GM15510 (cell line): Measurements from ENCODE around the gene RBM39.

Source experiments
- POLR2A ChIP-seq: IDR thresholded peaks from 3 replicates; pipeline ENCODE4 v1.6.1; 2011; ENCODE audit warnings: borderline replicate concordance; ENCODE audit not compliant: insufficient read length; ENCODE audit errors: extremely low read depth

Gene RBM39

DNA sequence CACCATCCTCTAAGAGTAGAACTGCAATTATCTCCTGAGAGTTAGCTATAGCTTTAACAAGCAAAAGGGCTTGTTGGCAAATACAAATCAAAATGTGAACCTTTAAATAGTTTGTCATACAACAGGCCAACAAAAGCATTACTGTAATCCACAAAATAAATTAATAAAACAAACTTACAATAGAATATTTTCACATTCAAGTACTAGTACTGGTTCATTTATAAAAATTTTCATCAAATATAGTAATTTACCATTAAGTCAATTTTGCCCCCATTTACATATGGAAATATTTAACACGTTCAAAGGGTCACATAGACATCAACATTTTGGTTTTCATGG is 9.4 kb downstream of the RBM39 start:
- no peak for TF ChIP-seq POLR2A

GRCh38 chr20:35731862-35732643 is 10.0 kb downstream of the RBM39 start:
- no peak for TF ChIP-seq POLR2A

GRCh38 chr20:35731469-35731788 is 10.6 kb downstream of the RBM39 start:
- TF ChIP-seq POLR2A, result no peak

- no peak for TF ChIP-seq POLR2A
These were observed 11.2 kb downstream of the RBM39 start for GRCh38 chr20:35730583-35731468.

GRCh38 chr20:35729836-35730582 is 12.1 kb downstream of the RBM39 start:
- no peak for TF ChIP-seq POLR2A

GRCh38 chr20:35729283-35729807 is 12.7 kb downstream of the RBM39 start:
- TF ChIP-seq POLR2A, result no peak

DNA sequence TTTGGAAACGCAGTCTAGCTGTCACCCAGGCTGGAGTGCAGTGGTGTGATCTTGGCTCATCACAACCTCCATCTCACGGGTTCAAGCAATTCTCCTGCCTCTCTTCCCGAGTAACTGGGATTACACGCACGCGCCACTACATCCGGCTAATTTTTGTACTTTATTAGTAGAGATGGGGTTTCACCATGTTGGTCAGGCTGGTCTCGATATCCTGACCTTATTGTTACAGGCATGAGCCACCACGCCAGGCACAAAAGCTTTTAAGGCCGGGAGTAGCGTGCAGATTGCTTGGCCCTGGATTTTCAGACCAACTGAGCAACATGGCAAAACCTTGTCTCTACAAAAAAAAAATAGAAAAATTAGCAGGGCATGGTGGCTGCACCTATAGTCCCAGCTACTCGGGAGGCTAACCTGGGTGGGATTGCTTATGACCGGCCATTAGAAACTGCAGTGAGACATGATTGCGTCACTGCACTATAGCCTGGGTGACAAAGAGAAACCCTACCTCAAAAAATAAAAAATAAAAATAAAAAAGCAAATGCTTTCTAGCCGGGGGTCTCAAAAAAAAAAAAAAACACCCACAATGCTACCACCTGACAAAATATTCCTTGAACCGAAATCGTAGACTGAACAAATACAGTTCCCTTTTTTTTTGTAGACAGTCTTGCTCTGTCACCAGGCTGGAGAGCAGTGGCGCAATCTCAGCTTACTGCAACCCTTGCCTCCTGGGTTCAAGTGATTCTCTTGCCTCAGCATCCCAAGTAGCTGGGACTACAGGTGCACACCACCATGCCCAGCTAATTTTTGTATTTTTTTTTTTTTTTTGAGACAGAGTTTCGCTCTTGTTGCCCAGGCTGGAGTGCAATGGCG is 15.0 kb downstream of the RBM39 start:
- no peak for TF ChIP-seq POLR2A

DNA sequence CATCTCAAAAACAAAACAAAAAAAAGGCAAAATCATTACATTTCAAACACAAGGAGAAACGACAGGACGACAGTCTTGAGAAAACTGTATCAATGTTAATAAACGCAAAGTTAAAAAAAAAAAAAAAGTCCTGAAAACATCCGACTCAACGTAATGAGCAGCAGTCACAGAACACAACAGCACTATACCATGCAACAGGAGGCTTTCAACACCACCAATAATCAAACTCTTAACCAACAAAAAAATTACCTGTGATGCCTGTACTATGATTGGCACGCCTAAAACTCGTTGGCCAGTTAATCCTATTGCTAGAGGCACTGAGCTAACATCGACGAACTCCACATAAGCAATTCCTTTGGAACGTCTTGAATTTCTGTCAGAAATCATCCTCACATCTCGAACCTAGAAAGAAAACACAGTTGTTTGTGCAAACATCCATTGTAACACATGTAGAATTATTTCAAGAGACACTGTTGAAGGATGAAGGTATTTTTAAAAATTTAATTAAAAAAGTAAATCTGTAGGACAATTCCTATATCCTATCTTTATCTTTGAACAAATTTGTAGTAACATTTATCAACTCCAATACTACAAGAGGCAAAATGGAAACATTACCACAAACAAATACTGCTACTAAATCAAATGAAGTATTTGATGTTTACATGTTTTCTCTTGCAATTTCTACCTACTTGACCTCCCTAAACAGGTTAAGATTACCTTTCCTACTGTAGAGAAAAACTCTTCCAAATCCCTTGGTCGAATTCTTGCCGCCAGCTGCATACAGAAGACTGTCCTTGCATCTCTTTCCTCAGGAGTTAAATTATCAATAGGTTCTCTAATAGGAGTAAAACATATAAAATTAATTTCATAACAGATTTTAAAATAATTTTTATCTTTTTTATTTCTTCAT is 17.5 kb downstream of the RBM39 start:
- no peak for TF ChIP-seq POLR2A

GRCh38 chr20:35721621-35722020 is 20.4 kb downstream of the RBM39 start:
- no peak for TF ChIP-seq POLR2A

GRCh38 chr20:35721219-35721618 is 20.8 kb downstream of the RBM39 start:
- no peak for TF ChIP-seq POLR2A

DNA sequence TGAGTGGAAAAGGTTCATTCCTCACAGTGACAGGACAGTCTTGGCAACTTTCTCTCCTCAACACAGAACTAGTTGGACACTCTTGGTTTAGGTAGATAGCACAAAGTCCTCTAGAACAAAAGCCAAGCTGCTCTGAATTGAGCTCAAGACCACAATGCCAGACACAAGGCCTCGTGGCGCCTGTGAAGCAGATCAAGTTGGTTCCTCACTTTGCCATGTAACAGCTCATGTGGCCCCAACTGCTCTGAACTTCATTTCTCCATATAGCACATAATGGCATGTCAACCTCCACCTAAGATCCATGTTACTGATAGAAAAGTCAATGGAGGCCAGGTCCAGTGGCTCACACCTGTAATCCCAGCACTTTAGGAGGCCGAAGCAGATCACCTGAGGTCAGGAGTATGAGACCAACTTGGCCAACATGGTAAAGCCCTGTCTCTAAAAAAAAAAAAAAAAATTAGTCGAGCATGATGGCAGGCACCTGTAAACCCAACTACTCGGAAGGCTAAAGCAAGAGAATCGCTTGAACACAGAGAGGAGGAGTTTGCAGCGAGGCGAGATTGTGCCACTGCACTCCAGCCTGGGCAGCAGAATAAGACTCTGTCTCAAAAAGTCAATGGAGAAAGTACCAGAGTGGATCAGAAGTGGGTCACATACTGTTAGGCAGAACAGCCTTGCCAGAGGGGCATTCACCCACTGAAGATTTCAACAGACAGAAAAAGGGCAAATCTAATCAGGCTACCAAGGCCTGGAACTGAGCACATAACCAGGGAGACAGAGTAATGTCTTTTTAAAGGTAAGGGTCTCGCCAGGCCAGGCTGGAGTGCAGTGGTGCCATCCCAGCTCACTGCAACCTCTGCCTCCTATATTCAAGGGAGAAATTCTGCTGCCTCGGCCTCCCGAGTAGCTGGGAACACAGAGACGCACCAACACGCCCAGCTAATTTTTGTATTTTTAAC is 21.6 kb downstream of the RBM39 start:
- no peak for TF ChIP-seq POLR2A

GRCh38 chr20:35719717-35720116 is 22.3 kb downstream of the RBM39 start:
- TF ChIP-seq POLR2A, result no peak
